ENCODE results near the gene BCL2L12. TPM values are rescaled to one million over a fixed set of nuclear protein-coding genes. Genes with fewer than 3 reads are reported as not detected.

Gene BCL2L12
- total RNA-seq, 1 experiment from 2014 or later = 25.7 TPM

- no peak for DNase-seq (ENCODE audit: low read depth)
These were observed 19.3 kb downstream of the BCL2L12 start for GRCh38 chr19:49684983-49685553.

GRCh38 chr19:49685845-49686332 is 20.2 kb downstream of the BCL2L12 start:
- no peak for DNase-seq (ENCODE audit: low read depth)

- DNase-seq (ENCODE audit: low read depth) = no peak
These were observed 20.9 kb downstream of the BCL2L12 start for GRCh38 chr19:49686503-49687088.

GRCh38 chr19:49687150-49687549 is 21.4 kb downstream of the BCL2L12 start:
- DNase-seq (ENCODE audit: low read depth) = no peak

DNA sequence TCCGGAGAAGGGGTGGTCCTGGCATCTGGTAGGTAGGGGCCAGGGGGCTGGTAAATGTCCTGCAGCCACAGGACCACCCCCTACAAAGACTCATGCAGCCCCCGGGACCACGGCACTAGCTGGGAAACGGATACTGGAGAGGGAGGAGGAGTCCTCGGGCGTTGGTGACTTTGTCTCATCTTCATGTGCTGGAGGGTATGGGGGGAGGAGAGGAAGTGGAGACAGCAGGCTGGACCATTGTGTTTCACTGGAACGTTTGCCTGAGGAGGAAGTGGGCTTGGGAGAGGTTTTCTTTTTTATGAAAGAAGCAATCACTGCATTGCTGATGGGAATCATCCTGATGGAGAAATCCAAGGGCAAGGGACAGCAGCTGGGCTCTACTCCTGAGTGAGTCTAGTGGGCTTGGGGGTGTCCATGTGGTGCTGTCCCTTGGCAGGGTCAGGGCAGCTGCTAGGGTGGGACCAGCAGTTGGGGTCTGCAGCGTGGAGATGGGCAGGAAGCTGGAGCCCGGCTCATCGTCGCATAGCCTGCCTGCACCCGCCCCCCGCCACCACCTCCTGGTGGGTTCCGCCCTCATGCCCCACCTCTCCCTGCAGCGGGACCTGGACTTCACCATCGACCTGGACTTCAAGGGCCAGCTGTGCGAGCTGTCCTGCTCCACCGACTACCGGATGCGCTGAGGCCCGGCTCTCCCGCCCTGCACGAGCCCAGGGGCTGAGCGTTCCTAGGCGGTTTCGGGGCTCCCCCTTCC is 22.0 kb downstream of the BCL2L12 start:
- no peak for DNase-seq (ENCODE audit: low read depth)

GRCh38 chr19:49688531-49689132 is 22.9 kb downstream of the BCL2L12 start:
- no peak for DNase-seq (ENCODE audit: low read depth)

DNA sequence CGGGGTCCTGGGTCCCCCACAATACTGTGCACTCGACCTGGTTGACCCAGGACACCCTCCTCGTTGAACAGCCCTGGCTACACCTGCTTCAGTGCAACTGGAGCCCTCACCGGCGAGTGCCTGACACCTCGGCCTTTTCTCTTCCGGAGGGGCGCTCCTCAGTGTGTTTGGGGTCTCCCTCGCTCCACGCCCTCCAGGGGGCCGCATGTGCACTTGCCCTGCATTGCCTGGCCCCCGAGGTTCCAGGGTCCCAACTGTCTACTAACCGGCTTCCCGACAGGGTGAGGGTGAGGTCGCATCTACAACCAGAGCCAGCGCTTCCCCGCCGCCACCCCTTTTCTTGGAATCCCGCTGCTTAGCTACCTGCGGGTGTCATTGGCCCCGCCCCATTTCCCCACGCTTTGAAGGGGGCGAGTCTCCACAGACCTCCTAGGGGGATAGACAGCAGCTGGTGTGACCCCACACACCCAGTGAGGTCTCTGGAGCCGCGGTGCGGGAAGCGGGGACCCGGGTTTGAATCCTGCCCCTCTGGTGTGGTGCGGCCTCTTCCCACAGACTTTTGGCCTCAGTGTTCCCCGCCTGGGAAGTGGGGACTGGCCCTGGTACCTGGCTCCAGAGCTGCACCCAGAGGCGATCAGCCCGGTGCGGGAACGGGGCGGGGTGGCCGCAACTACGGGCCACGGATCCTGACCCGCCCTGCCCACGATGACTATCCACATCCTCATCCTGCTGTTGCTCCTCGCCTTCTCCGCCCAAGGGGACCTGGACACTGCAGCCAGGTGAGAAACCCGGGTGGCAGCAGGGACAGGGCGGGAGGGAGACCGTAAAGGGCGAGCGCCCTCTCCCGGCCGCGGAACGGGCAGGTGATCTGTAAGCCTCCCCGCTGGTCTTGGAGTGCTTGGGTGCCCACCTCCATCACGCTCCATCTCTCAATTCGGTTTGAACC is 23.7 kb downstream of the BCL2L12 start, which contains the start of gene ADM5:
Gene ADM5, plus strand, starts transcription at position 462 of the 946 bp plus-strand sequence. Its CDS starts 244 bp downstream, at position 706.
- no peak for DNase-seq (ENCODE audit: low read depth)

DNA sequence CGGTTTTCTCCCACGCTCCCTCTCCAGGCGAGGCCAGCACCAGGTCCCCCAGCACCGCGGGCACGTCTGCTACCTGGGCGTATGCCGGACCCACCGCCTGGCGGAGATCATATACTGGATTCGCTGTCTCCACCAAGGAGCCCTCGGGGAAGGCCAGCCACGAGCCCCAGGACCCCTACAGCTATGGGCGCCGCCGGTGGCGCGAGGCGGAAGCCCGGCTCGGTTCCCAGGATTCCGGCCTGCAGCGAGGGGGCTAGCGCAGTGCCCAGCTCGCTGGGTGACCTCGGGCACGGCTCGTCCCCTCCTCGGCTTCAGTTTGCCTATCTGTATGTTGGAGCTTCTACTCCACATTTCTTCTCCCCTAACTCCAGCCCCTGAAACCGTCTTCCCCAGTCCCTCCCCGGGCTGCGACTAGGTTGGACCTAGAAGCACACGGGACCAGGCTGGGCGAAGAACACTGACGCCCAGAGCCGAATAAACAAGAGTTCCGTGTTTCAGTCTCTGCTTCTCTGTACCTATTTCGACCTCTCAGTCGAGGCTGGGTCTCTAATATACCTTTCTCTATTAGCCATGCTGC is 24.4 kb downstream of the BCL2L12 start:
- no peak for DNase-seq (ENCODE audit: low read depth)

GRCh38 chr19:49690656-49691242 is 25.0 kb downstream of the BCL2L12 start, which contains the start of gene CPT1C:
TSS of gene CPT1C (plus strand) at chr19:49691116. CDS start at chr19:49692253, 1,137 bp downstream.
- DNase-seq (ENCODE audit: low read depth) = peak; percentile 58

GRCh38 chr19:49691243-49692146 is 25.8 kb downstream of the BCL2L12 start:
- DNase-seq (ENCODE audit: low read depth) = peak; percentile 45

DNA sequence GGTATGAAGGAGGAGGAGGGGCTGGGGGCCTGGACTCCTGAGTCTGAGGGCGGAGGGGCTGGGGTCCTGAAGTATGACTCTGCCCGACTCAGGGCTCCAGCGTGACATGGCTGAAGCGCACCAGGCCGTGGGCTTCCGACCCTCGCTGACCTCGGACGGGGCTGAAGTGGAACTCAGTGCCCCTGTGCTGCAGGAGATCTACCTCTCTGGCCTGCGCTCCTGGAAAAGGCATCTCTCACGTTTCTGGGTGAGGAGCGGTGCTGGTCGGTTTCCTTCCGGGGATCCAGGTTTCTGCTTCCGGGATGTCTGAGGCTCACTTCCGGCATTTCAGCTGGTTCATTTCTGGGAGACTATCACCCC is 26.4 kb downstream of the BCL2L12 start:
- no peak for DNase-seq (ENCODE audit: low read depth)

- no peak for DNase-seq (ENCODE audit: low read depth)
These were observed 30.4 kb downstream of the BCL2L12 start for GRCh38 chr19:49696115-49696514.

DNA sequence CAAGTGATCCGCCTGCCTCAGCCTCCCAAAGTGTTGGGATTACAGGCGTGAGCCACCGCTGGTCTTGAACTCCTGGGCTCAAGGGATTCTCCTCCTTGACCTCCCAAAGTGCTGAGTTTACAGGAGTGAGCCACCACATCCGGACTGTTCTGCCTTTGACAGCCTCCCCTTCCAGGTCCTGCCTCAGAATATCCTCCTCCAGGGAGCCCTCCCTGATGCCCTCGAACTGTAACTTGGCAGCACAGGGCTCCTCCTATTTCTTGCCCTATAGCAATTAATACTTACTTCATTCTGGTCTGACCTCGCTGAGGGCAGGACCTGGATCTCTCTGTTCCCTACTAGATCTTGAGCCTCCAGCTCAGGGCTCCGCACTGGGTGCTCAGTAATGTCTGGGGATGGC is 31.1 kb downstream of the BCL2L12 start:
- DNase-seq (ENCODE audit: low read depth) = no peak

GRCh38 chr19:49699364-49699763 is 33.6 kb downstream of the BCL2L12 start:
- no peak for DNase-seq (ENCODE audit: low read depth)

DNA sequence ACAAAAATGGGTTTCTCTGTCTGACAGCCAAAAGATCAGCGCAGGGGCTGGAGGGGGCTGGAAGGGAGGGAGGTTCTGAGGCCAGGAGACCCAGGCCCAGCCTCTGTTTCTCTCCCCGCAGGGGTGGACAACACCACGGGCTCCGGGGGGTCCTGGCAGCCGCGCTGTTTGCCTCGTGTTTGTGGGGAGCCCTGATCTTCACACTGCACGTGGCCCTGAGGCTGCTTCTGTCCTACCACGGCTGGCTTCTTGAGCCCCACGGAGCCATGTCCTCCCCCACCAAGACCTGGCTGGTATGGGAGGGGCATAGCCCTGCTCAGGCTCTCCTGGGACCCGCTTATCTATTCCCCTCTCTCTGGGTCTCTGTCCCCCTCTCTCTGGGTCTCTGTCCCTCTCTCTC is 34.8 kb downstream of the BCL2L12 start:
- DNase-seq (ENCODE audit: low read depth) = no peak

DNA sequence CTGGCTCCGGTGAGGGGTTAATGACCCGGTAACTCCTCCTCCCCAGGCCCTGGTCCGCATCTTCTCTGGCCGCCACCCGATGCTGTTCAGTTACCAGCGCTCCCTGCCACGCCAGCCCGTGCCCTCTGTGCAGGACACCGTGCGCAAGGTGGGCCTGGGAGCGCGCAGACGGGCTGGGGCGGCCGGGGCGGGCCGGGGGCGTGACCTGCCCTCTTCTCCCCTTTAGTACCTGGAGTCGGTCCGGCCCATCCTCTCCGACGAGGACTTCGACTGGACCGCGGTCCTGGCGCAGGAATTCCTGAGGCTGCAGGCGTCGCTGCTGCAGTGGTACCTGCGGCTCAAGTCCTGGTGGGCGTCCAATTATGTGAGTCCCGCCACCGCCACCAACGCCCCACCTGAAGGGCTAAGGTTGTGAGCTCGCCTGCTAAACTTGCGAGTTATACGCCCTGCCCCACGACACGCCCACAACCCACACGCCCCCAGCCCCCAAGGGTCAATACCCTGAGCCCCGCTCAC is 35.6 kb downstream of the BCL2L12 start:
- no peak for DNase-seq (ENCODE audit: low read depth)

DNA sequence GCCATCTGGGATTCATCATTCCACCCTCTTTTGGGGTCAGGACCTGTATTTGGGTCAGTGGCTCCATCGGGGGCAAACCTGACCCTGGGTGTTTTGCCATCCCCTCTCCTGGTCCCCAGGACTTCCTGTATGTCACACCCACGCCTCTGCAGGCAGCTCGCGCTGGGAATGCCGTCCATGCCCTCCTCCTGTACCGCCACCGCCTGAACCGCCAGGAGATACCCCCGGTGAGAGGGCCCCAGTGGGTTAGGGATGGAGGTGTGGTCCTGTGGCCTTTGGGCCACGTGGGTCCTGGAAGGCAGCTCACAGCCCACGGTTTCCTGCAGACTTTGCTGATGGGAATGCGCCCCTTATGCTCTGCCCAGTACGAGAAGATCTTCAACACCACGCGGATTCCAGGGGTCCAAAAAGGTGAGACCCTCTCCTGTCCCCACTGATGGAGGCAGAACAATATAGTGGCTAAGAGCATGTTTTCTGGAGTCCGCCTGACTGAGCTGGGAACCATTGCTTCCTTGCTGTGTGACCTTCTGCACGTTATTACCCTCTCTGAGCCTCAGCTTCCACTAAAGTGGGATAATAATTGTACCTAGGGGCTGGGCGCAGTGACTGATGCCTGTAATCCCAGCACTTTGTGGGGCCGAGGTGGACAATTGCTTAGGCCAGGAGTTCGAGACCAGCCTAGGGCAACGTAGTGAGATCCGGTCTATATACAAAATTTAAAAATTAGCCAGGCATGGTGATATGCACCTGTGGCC is 39.3 kb downstream of the BCL2L12 start:
- DNase-seq (ENCODE audit: low read depth) = no peak

GRCh38 chr19:49705919-49706318 is 40.2 kb downstream of the BCL2L12 start:
- no peak for DNase-seq (ENCODE audit: low read depth)

Measured in LHCN-M2 (cell line).